H1 (cell line): ENCODE measurements around the gene TBC1D24. TPM values are rescaled to one million over a fixed set of nuclear protein-coding genes. Genes with fewer than 3 reads are reported as not detected.

ENCODE experiments used
- CTCF ChIA-PET: fragments of 300-600 bp; sonication (Branson Sonifier 250); formaldehyde crosslinking; loops from one replicate; lab custom pipeline; 2021; ENCODE audit not compliant: partially characterized antibody; lab: Charles Lee
- POLR2A ChIA-PET: fragments of 300-600 bp; sonication (Branson Sonifier 250); formaldehyde crosslinking; loops from one replicate; lab custom pipeline; 2021; ENCODE audit warnings: inconsistent platforms; ENCODE audit not compliant: partially characterized antibody; lab: Charles Lee
- DNase-seq, 2 experiments: peaks; one replicate each; pipeline versions ENCODE4 v3.0.0 to v3.0.0-alpha.2; 2010 to 2022; ENCODE audit warnings: low spot score in 2 of 2, low read depth in 1 of 2, mixed read lengths in 1 of 2
- FAIRE-seq: peaks from 2 replicates; lab custom pipeline; 2011; peaks lifted over from hg19 to GRCh38; lab: Jason Lieb, UNC
- H2AFZ ChIP-seq: 2 replicates; pipeline ENCODE4 v1.8.1; 2012; ENCODE audit warnings: low read length, inconsistent platforms
- H2AK5ac ChIP-seq: 2 replicates; pipeline ENCODE4 v1.6.1; 2013; ENCODE audit warnings: low read depth, low read length
- H2BK120ac ChIP-seq: replicated peaks from 2 replicates; pipeline ENCODE3; 2013; ENCODE audit warnings: low read depth, low read length, inconsistent platforms
- H2BK12ac ChIP-seq: 2 replicates; pipeline ENCODE4 v1.6.1; 2013; ENCODE audit warnings: low read depth, low read length
- H2BK15ac ChIP-seq: 2 replicates; pipeline ENCODE4 v1.6.1; 2013; ENCODE audit warnings: low read length
- H2BK20ac ChIP-seq: 2 replicates; pipeline ENCODE4 v1.6.1; 2013; ENCODE audit warnings: low read length
- H2BK5ac ChIP-seq: 2 replicates; pipeline ENCODE4 v1.6.1; 2013; ENCODE audit warnings: low read depth, low read length
- H3K14ac ChIP-seq: 2 replicates; pipeline ENCODE4 v1.6.1; 2013; ENCODE audit warnings: inconsistent platforms; ENCODE audit not compliant: insufficient read length
- H3K18ac ChIP-seq: 2 replicates; pipeline ENCODE4 v1.6.1; 2013; ENCODE audit warnings: low read length; ENCODE audit errors: extremely low read depth
- H3K23ac ChIP-seq: 2 replicates; pipeline ENCODE4 v1.6.1; 2013; ENCODE audit warnings: inconsistent platforms; ENCODE audit not compliant: insufficient read length
- H3K23me2 ChIP-seq: 2 replicates; pipeline ENCODE4 v1.6.1; 2013; ENCODE audit warnings: low read depth, low read length
- H3K27ac ChIP-seq: 2 replicates; pipeline ENCODE4 v1.6.1; 2011; ENCODE audit warnings: low read depth, low read length, inconsistent platforms
- H3K27me3 ChIP-seq, 4 experiments: replicated peaks in 1 of 4; 1 replicate in 1 of 4; 2 replicates in 3 of 4; pipeline versions ENCODE4 v1.6.1 to v1.8.1; 2011 to 2013; ENCODE audit warnings: low read length in 3 of 4, mild to moderate bottlenecking in 3 of 4, inconsistent platforms in 2 of 4, mixed read lengths in 2 of 4, moderate library complexity in 1 of 4; ENCODE audit not compliant: control insufficient read depth in 3 of 4, insufficient read depth in 3 of 4; ENCODE audit errors: extremely low read depth in 1 of 4
- H3K36me3 ChIP-seq, 4 experiments: 2 replicates each; pipeline versions ENCODE4 v1.6.1 to v1.8.1; 2011 to 2013; ENCODE audit warnings: mild to moderate bottlenecking in 4 of 4, low read length in 3 of 4, moderate library complexity in 2 of 4, control low read depth in 1 of 4, inconsistent platforms in 1 of 4; ENCODE audit not compliant: insufficient read depth in 4 of 4, control insufficient read depth in 2 of 4
- H3K4ac ChIP-seq: replicated peaks from 2 replicates; pipeline ENCODE3; 2013; ENCODE audit warnings: low read length, low read depth, mixed read lengths, inconsistent platforms; ENCODE audit not compliant: insufficient read length
- H3K4me1 ChIP-seq, 4 experiments: replicated peaks in 1 of 4; 1 replicate in 1 of 4; 2 replicates in 3 of 4; pipeline versions ENCODE4 v1.6.1 to v1.8.1; 2011 to 2013; ENCODE audit warnings: low read length in 3 of 4, inconsistent platforms in 2 of 4, mixed read lengths in 1 of 4; ENCODE audit not compliant: insufficient read depth in 4 of 4, control insufficient read depth in 3 of 4
- H3K4me2 ChIP-seq, 2 experiments: 2 replicates each; pipeline versions ENCODE4 v1.6.1 to v1.8.1; 2011 to 2013; ENCODE audit warnings: low read depth in 2 of 2, low read length in 2 of 2, control low read depth in 1 of 2, inconsistent platforms in 1 of 2, mild to moderate bottlenecking in 1 of 2; ENCODE audit not compliant: insufficient read depth in 1 of 2
- H3K4me3 ChIP-seq, 4 experiments: fragments of 200-600, 300-600 bp in 1 of 4; sonication (generic), shearing (Covaris generic), sonication (Bioruptor Twin) in 1 of 4; 2 replicates each; pipeline versions ENCODE4 v1.5.1 to v1.8.1; 2011 to 2016; ENCODE audit warnings: low read length in 4 of 4, low read depth in 3 of 4, control low read depth in 2 of 4, inconsistent platforms in 2 of 4, mild to moderate bottlenecking in 2 of 4, mixed read lengths in 1 of 4, moderate library complexity in 1 of 4; ENCODE audit not compliant: insufficient read depth in 2 of 4; ENCODE audit errors: extremely low read depth in 1 of 4
- H3K56ac ChIP-seq: replicated peaks from 2 replicates; pipeline ENCODE3; 2013; ENCODE audit warnings: low read depth, mild to moderate bottlenecking, mixed read lengths, low read length, inconsistent platforms; ENCODE audit not compliant: insufficient read length
- H3K79me1 ChIP-seq: 2 replicates; pipeline ENCODE4 v1.6.1; 2013; ENCODE audit warnings: low read depth, low read length, control low read depth
- H3K79me2 ChIP-seq, 2 experiments: 2 replicates each; pipeline versions ENCODE4 v1.6.1 to v1.8.1; 2012 to 2013; ENCODE audit warnings: low read length in 2 of 2, mild to moderate bottlenecking in 2 of 2, inconsistent platforms in 1 of 2; ENCODE audit not compliant: insufficient read depth in 2 of 2, control insufficient read depth in 1 of 2
- H3K9ac ChIP-seq, 4 experiments: replicated peaks in 1 of 4; 1 replicate in 1 of 4; 2 replicates in 3 of 4; pipeline versions ENCODE4 v1.6.1 to v1.8.1; 2011 to 2013; ENCODE audit warnings: low read depth in 3 of 4, low read length in 3 of 4, control low read depth in 2 of 4, mild to moderate bottlenecking in 2 of 4, moderate library complexity in 2 of 4, inconsistent platforms in 1 of 4; ENCODE audit errors: extremely low read depth in 1 of 4
- H3K9me3 ChIP-seq, 2 experiments: 2 replicates each; pipeline versions ENCODE4 v1.6.1 to v1.8.1; 2012 to 2013; ENCODE audit warnings: mild to moderate bottlenecking in 2 of 2, moderate library complexity in 2 of 2, control low read depth in 1 of 2, inconsistent platforms in 1 of 2, low read depth in 1 of 2, low read length in 1 of 2, mixed read lengths in 1 of 2; ENCODE audit not compliant: insufficient read depth in 2 of 2
- H4K20me1 ChIP-seq, 2 experiments: replicated peaks in 1 of 2; 2 replicates each; pipeline versions ENCODE3 to v1.8.1; 2011 to 2013; ENCODE audit warnings: inconsistent platforms in 2 of 2, low read length in 2 of 2, mild to moderate bottlenecking in 1 of 2; ENCODE audit not compliant: insufficient read depth in 2 of 2, control insufficient read depth in 1 of 2
- H4K5ac ChIP-seq: 2 replicates; pipeline ENCODE4 v1.6.1; 2013; ENCODE audit warnings: low read length, low read depth, mixed read lengths, inconsistent platforms; ENCODE audit not compliant: insufficient read length
- H4K8ac ChIP-seq: 2 replicates; pipeline ENCODE4 v1.8.0; 2013; ENCODE audit warnings: mild to moderate bottlenecking, moderate library complexity, low read length, inconsistent platforms; ENCODE audit not compliant: insufficient read depth; ENCODE audit errors: extremely low read depth
- H4K91ac ChIP-seq: replicated peaks from 2 replicates; pipeline ENCODE3; 2013; ENCODE audit warnings: low read length, mixed read lengths, inconsistent platforms; ENCODE audit not compliant: insufficient read length
- NANOG ChIP-seq: IDR thresholded peaks from 2 replicates; pipeline ENCODE4 v1.6.1; 2011; ENCODE audit warnings: low read length, low read depth, mild to moderate bottlenecking, inconsistent platforms; ENCODE audit not compliant: insufficient read depth, poor library complexity, severe bottlenecking
- SIX5 ChIP-seq: IDR thresholded peaks from 2 replicates; pipeline ENCODE4 v1.6.1; 2011; ENCODE audit warnings: mild to moderate bottlenecking, low read depth, low read length
- SP4 ChIP-seq: IDR thresholded peaks from 2 replicates; pipeline ENCODE4 v1.6.1; 2012; ENCODE audit warnings: low read length, inconsistent platforms
- WGBS, 2 experiments: shearing (Covaris generic) in 1 of 2; methylation state at CpG; one replicate each; pipeline versions ENCODE4 v1.1.6 to v1.1.7; 2013 to 2015; ENCODE audit warnings: low lambda C conversion rate in 2 of 2, mixed read lengths in 2 of 2, inconsistent platforms in 1 of 2, low coverage in 1 of 2, missing lambda C conversion rate in 1 of 2; ENCODE audit not compliant: insufficient replicate concordance in 2 of 2, insufficient coverage in 1 of 2, insufficient read length in 1 of 2; ENCODE audit errors: extremely low coverage in 1 of 2, missing lambda C conversion rate in 1 of 2; 5-methylcytosine and 5-hydroxymethylcytosine counted together
- polyA plus RNA-seq, 7 experiments: library from polyadenylated mRNA; depleted of rRNA in 3 of 7; stranded (reverse) in 5 of 7; unstranded in 2 of 7; fragments of >200 nt in 5 of 7; fragments of 200-250 nt in 2 of 7; gene quantifications; 1 replicate in 5 of 7; 2 replicates in 1 of 7; 4 replicates in 1 of 7; pipeline versions ENCODE4 v1.2.1 to v1.2.3, GENCODE V29; 2011 to 2013; ENCODE audit warnings: missing spikeins in 2 of 7, mixed read lengths in 2 of 7
- total RNA-seq: library from RNA; stranded (reverse); fragmentation: NEBNext Ultra II Directional; extraction: Animal tissue kit (Norgen Biotek cat#: 25700); gene quantifications from 2 replicates; pipeline ENCODE4 v1.2.1, GENCODE V29; 2021

TBC1D24 gene
- total and polyA plus RNA-seq, 2 of the 8 experiments (the other 6 are each of a cell fraction or from before 2014, with no cell fraction given): 8.7 to 21.5 TPM

GRCh38 chr16:2527071-2527783 is 52.3 kb downstream of the TBC1D24 start:
- H3K79me2 ChIP-seq: no peaks in the 10 kb centered on the region; a peak in 1 of 4 replicates
- H4K8ac ChIP-seq: no peak overlapping the region
- CTCF ChIA-PET: interaction anchor here (0.7 kb wide), 1 partner anchor 11 kb away, joined by 4 read pairs; no protein-coding TSS in a partner anchor
- no peak overlapping the region for H2BK5ac ChIP-seq
- H3K79me1 ChIP-seq: peaks cover 5% of the 10 kb centered on the region
- H2BK120ac ChIP-seq: no peak overlapping the region
- H3K36me3 ChIP-seq: peaks cover 7 to 25% (median 16%) of the 10 kb centered on the region in 4 experiments
- H2BK12ac ChIP-seq: no peak overlapping the region
- no peak overlapping the region for H2BK15ac ChIP-seq
- H4K20me1 ChIP-seq: peaks cover 0 to 19% of the 10 kb centered on the region in 2 experiments
- 93% methylated on average over 9 of the region's 12 CpGs; no CpG with 5 or more reads in 1 of the 2 experiments for WGBS, 2 experiments
- H3K9ac ChIP-seq: no peak overlapping the region
- no peak for DNase-seq
- no peak overlapping the region for H2AFZ ChIP-seq
- no peak overlapping the region for H2BK20ac ChIP-seq
- peaks cover 7% of the 10 kb centered on the region; the same call in 1 of the 2 replicates for H3K23me2 ChIP-seq
- no peak overlapping the region for H3K27ac ChIP-seq
- H3K4ac ChIP-seq: no peak overlapping the region
- POLR2A ChIA-PET: interaction anchor here (0.8 to 1.1 kb wide), 2 partner anchors 9 to 14 kb away, joined by 3 read pairs; no protein-coding TSS in a partner anchor
- H3K56ac ChIP-seq: no peak overlapping the region
- H2AK5ac ChIP-seq: no peak overlapping the region
- no peak overlapping the region for H3K14ac ChIP-seq
- H3K4me2 ChIP-seq: no peak overlapping the region
- H3K27me3 ChIP-seq: no peaks in the 10 kb centered on the region
- no peak for TF ChIP-seq SIX5
- TF ChIP-seq NANOG: no peak
- TF ChIP-seq SP4: no peak
- TF ChIP-seq, all 59 proteins: peak for 0
- FAIRE-seq: no peak
- Histone ChIP-seq H3K4me1 (peaks cover 0 to 9% (median 7%) of the 10 kb centered on the region in 4 experiments; a peak in 4 of 7 replicates), H3K4me3 (no peak overlapping the region), H4K5ac (no peak overlapping the region), H4K91ac (no peak overlapping the region), H3K9me3 (no peaks in the 10 kb centered on the region), H3K18ac (no peak overlapping the region), H3K23ac (no peak overlapping the region)
